ENCODE data around the gene KRT33A. TPM values are rescaled to one million over a fixed set of nuclear protein-coding genes. Genes with fewer than 3 reads are reported as not detected.

KRT33A gene
- total and polyA plus RNA-seq, 2 of the 8 experiments (the other 6 are each of a cell fraction or from before 2014, with no cell fraction given) = not detected

DNA sequence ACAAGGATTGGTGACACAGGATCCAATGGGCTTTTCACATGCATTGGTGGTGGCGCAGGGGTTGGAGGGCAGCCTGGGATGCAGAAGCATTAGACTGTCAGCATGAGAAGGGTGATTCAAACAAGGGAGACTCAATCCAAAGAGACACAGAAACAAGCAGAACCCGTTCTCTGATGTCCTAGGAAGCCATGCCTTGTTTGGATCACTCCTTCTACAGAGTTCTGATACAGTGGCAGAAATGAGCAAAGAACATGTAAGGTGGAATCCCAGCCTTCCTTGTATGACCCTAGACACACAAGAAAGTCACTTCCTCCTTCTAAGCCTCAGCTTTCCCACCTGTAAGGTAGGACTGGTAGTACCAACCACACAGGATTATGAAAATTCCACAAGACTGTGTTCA, 13.3 kb upstream of the KRT33A start:
- CTCF ChIA-PET (ENCODE audit: partially characterized antibody) = no interaction called here
- H3K4me1 ChIP-seq (replicated peaks in 1 of 4; ENCODE audit: control insufficient read depth in 3 of 4, insufficient read depth in 4 of 4, low read length in 3 of 4) = no peaks in the 10 kb centered on the region

More for the DNA sequence above, 13.3 kb upstream of the KRT33A start:
- Histone ChIP-seq H2AK5ac (ENCODE audit: low read depth, low read length) (no peak overlapping the region), H3K56ac (replicated peaks; ENCODE audit: insufficient read length, low read depth, low read length) (no peak overlapping the region), H2BK120ac (replicated peaks; ENCODE audit: low read depth, low read length) (no peak overlapping the region), H3K14ac (ENCODE audit: insufficient read length) (no peak overlapping the region), H2AFZ (ENCODE audit: low read length) (no peak overlapping the region), H4K20me1 (replicated peaks in 1 of 2; ENCODE audit: control insufficient read depth in 1 of 2, insufficient read depth in 2 of 2, low read length in 2 of 2) (no peaks in the 10 kb centered on the region), H3K79me2 (ENCODE audit: control insufficient read depth in 1 of 2, insufficient read depth in 2 of 2, low read length in 2 of 2) (no peaks in the 10 kb centered on the region), H2BK12ac (ENCODE audit: low read depth, low read length) (no peak overlapping the region), H3K4me2 (ENCODE audit: insufficient read depth in 1 of 2, low read depth in 2 of 2, low read length in 2 of 2) (no peak overlapping the region), H3K4me3 (ENCODE audit: extremely low read depth in 1 of 4, insufficient read depth in 2 of 4, low read depth in 3 of 4, low read length in 4 of 4) (no peak overlapping the region), H2BK20ac (ENCODE audit: low read length) (no peak overlapping the region), H3K9ac (replicated peaks in 1 of 4; ENCODE audit: extremely low read depth in 1 of 4, low read depth in 3 of 4, low read length in 3 of 4) (no peak overlapping the region), H4K5ac (ENCODE audit: insufficient read length, low read depth, low read length) (no peak overlapping the region), H4K91ac (replicated peaks; ENCODE audit: insufficient read length, low read length) (no peak overlapping the region), H2BK15ac (ENCODE audit: low read length) (no peak overlapping the region), H3K23ac (ENCODE audit: insufficient read length) (no peak overlapping the region), H3K27me3 (replicated peaks in 1 of 4; ENCODE audit: control insufficient read depth in 3 of 4, extremely low read depth in 1 of 4, insufficient read depth in 3 of 4, low read length in 3 of 4) (no peaks in the 10 kb centered on the region), H3K36me3 (ENCODE audit: control insufficient read depth in 2 of 4, insufficient read depth in 4 of 4, low read length in 3 of 4) (no peaks in the 10 kb centered on the region), H3K18ac (ENCODE audit: extremely low read depth, low read length) (no peak overlapping the region), H3K4ac (replicated peaks; ENCODE audit: insufficient read length, low read depth, low read length) (no peak overlapping the region), H4K8ac (ENCODE audit: extremely low read depth, insufficient read depth, low read length) (no peak overlapping the region), H3K79me1 (ENCODE audit: low read depth, low read length) (no peaks in the 10 kb centered on the region), H3K9me3 (ENCODE audit: insufficient read depth in 2 of 2, low read depth in 1 of 2, low read length in 1 of 2) (peaks cover 2% of the 10 kb centered on the region in 2 experiments; a peak in 2 of 4 replicates), H3K27ac (ENCODE audit: low read depth, low read length) (no peak overlapping the region), H2BK5ac (ENCODE audit: low read depth, low read length) (no peak overlapping the region), H3K23me2 (ENCODE audit: low read depth, low read length) (peaks cover 1% of the 10 kb centered on the region; the same call in 1 of the 2 replicates)
- DNase-seq (ENCODE audit: low read depth in 1 of 2, low spot score in 2 of 2) = no peak
- 100% methylated on average over 2 of the region's 2 CpGs; no CpG with 5 or more reads in 1 of the 2 experiments for WGBS, 2 experiments (ENCODE audit: extremely low coverage in 1 of 2, insufficient coverage in 1 of 2, insufficient read length in 1 of 2, insufficient replicate concordance in 2 of 2, low coverage in 1 of 2, low lambda C conversion rate in 2 of 2, missing lambda C conversion rate in 1 of 2)
- FAIRE-seq = no peak
- POLR2A ChIA-PET (ENCODE audit: partially characterized antibody) = no interaction called here
- TF ChIP-seq SAP30 (IDR thresholded peaks at IDR 0.05; ENCODE audit: insufficient read depth, insufficient replicate concordance, low read length) (no peak), BRCA1 (IDR thresholded peaks at IDR 0.05; ENCODE audit: low read depth, low read length) (no peak), RXRA (IDR thresholded peaks at IDR 0.05; ENCODE audit: insufficient read depth, low read depth, low read length) (no peak), HDAC2 (IDR thresholded peaks at IDR 0.05; ENCODE audit: borderline replicate concordance in 1 of 2, low read depth in 2 of 2, low read length in 2 of 2) (no peak), PHF8 (conservative IDR thresholded peaks at IDR 0.05; ENCODE audit: low read depth, low read length) (no peak), EZH2 (IDR thresholded peaks at IDR 0.05; ENCODE audit: low read depth, low read length, severe bottlenecking) (no peak), CBX8 (IDR thresholded peaks at IDR 0.05; ENCODE audit: borderline replicate concordance, low read depth, low read length) (no peak), POLR2AphosphoS5 (IDR thresholded peaks at IDR 0.05; ENCODE audit: low read depth, low read length) (no peak)
- TF ChIP-seq, protein P1, sequence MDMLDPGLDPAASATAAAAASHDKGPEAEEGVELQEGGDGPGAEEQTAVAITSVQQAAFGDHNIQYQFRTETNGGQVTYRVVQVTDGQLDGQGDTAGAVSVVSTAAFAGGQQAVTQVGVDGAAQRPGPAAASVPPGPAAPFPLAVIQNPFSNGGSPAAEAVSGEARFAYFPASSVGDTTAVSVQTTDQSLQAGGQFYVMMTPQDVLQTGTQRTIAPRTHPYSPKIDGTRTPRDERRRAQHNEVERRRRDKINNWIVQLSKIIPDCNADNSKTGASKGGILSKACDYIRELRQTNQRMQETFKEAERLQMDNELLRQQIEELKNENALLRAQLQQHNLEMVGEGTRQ (IDR thresholded peaks at IDR 0.05; ENCODE audit: low read length) = no peak

Measured in H1 (cell line).